GM15510 (cell line): ENCODE results near the gene FUBP3.

ENCODE experiments used
- POLR2A ChIP-seq: IDR thresholded peaks from 3 replicates; pipeline ENCODE4 v1.6.1; 2011; ENCODE audit warnings: borderline replicate concordance; ENCODE audit not compliant: insufficient read length; ENCODE audit errors: extremely low read depth

FUBP3 gene

GRCh38 chr9:130658893-130659698 is 79.7 kb downstream of the FUBP3 start:
- no peak for TF ChIP-seq POLR2A

- TF ChIP-seq POLR2A = no peak
These were observed 80.4 kb downstream of the FUBP3 start for GRCh38 chr9:130659699-130660248.

DNA sequence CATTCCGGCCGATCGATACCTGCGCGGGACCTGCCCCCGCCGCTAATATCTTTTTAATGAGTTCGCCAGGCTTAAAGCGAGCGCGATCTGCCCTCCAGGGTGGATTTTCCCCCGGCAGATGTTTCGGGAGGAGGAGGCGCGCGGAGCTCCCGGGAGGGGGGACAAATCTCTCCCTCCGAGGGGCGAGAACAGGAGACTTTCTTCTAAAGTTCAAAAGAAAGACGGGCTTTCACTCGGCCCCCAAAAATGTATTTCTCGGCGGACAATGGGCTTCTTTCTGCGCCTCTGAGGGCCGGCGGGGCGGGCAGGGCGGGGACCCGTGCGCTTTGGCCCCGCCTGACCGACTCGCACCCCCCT is 80.9 kb downstream of the FUBP3 start:
- TF ChIP-seq POLR2A = no peak

DNA sequence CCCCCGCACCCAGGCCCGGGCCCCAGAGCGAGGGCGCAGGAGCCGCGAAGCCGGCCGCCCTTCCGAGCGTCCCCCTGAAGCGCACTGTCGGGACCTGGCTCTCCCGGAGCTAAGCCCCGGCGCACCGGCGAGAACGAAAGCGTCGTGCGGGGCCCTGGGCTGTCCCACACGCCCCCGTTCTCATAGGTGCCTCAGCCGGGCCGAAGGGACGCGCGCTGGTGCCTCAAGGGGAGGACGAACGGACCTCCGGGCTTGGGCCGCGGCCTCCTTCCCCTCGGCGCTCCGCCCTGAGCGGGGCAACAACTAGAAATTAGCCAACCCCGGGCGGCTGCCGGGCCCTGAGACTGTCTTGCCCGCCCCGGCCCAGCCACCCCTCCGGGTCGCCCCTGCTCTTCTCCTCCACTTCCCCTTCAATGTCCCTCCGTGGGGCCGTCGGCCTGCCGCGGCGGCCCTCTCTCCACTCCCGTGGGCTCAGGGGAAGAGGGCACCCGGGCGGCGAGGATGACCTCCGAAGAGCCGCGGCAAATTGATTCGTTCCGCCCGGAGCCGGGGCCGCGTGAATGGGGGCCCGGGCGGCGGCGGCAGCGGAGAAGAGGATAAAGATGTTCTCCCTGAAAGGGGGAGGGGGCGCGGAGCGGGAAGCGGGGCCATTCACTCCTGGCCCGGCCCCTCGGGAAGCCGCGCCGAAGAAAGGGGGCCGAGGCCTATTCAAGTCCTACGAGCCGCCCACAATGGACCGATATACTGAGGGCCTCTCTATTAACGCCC is 81.5 kb downstream of the FUBP3 start:
- TF ChIP-seq POLR2A = no peak

- no peak for TF ChIP-seq POLR2A
These were observed 82.2 kb downstream of the FUBP3 start for GRCh38 chr9:130661451-130662098.

DNA sequence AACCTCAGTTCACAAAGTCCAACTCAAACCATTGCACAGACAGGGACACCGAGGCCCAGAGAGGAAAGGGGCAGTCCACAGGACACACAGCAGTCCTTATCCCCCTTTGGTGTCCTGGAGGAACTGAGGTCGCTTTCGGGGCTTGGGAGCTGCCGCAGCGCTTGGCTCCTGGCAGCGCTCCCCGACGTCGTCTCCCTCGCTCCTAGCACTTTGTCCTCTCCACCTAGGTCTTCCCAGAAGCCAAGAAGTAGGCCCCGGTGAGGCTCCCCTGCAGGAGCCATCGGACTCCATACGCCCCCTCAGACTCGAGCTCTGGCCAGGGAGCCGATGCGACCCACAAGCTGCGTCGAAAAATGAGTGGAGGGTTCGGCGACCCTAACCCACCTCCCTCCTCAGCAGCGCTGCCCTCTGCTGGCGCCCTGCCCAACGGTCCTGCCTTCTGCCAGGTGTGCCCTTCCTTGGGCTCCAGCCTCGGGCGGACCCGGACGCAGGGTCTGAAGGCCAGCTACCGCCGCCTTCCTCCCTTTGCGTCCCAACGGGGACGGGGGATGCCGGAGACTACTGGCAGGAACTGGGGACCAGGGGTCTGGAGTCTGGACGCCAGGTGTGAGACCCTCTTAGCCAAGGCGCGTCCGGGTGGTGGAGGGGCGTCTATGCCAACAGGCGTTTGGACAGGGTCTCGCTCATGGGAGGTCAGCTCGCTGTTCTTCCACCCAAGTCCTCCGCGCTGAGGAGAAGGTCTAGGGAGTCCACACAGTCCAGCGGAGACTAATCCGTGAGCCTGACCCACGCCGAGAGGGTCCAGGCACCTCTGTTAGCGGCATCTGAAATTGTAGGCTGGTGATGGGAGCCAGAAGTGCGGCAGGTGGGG is 83.0 kb downstream of the FUBP3 start:
- TF ChIP-seq POLR2A = no peak

DNA sequence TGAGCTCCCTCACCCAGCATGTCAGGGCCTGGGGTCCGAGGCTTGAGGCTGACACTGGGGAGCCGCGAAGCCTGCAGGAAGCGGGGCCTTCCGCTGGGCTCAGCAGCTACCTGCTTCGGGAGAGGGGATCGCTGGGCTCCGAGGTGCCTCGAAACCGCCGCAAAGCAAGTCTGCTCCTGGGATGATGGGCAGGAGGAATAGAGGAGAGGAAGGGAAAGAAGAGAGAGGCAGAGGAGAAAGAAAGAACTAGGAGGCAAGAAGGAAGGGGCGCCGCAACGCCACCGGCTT is 83.5 kb downstream of the FUBP3 start:
- TF ChIP-seq POLR2A = no peak

- TF ChIP-seq POLR2A = no peak
These were observed 84.0 kb downstream of the FUBP3 start for GRCh38 chr9:130663258-130663976.

- no peak for TF ChIP-seq POLR2A
These were observed 84.5 kb downstream of the FUBP3 start for GRCh38 chr9:130663977-130664250.

GRCh38 chr9:130664251-130665028 is 85.1 kb downstream of the FUBP3 start, which contains the start of gene PRDM12:
TSS of gene PRDM12 (plus strand) at chr9:130664594. CDS start at chr9:130664654, 60 bp downstream.
- TF ChIP-seq POLR2A = no peak

DNA sequence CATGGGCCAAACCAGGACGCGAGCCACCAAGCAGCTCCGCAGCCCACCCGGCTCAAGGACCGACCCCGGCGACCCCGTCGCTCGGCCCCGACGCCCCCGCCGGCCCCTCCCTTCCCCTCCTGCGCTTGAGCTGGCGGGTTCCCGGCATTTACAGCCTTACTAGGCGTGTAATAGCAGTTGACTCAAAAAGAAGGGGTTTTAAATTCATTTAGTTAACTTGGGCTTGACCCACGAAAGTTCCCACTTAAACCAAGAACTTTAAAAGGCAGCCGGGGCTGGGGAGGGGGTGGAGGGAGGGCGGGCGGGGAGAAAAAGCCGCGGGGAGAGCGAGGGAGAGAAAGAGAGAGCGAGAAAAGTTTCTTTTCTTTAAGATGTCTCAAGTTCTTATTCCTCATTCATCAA is 85.7 kb downstream of the FUBP3 start:
- TF ChIP-seq POLR2A = no peak

GRCh38 chr9:130665431-130666392 is 86.3 kb downstream of the FUBP3 start:
- no peak for TF ChIP-seq POLR2A
